ENCODE results near the gene GPATCH8.

GRCh38 chr17:44464037-44464436 lies 39.2 kb downstream of the GPATCH8 start:
- TF ChIP-seq CSDC2 (CRISPR knock-in tag; IDR thresholded peaks at IDR 0.05) (no peak), ZFP3 (CRISPR knock-in tag; IDR thresholded peaks at IDR 0.05) (no peak), ZC3H10 (CRISPR knock-in tag; IDR thresholded peaks at IDR 0.05) (no peak), PATZ1 (CRISPR knock-in tag; IDR thresholded peaks at IDR 0.05; ENCODE audit: borderline replicate concordance) (no peak), SNAI2 (CRISPR knock-in tag; IDR thresholded peaks at IDR 0.05) (no peak), TCF4 (CRISPR knock-in tag; IDR thresholded peaks at IDR 0.05; ENCODE audit: borderline replicate concordance) (no peak), PPARA (CRISPR knock-in tag; IDR thresholded peaks at IDR 0.05; ENCODE audit: borderline replicate concordance) (no peak), ZFP30 (CRISPR knock-in tag; IDR thresholded peaks at IDR 0.05) (no peak), TOX (CRISPR knock-in tag; IDR thresholded peaks at IDR 0.05; ENCODE audit: borderline replicate concordance) (no peak), ESRRG (CRISPR knock-in tag; IDR thresholded peaks at IDR 0.05) (no peak), ZNF70 (CRISPR knock-in tag; IDR thresholded peaks at IDR 0.05) (no peak), CREB5 (CRISPR knock-in tag; IDR thresholded peaks at IDR 0.05; ENCODE audit: low read depth) (no peak)

All from SK-N-SH treated with all-trans-retinoic acid at 6 μM for 48 hours (cell line).